Effector CD8-positive, alpha-beta T cell (primary cell): ENCODE data around the gene NUDT4.
"Not testable (repeated sequence)": the region's sequence is repeated elsewhere in the genome, so short reads cannot be mapped to it uniquely, and the experiment has no call there.

Experiments
- DNase-seq: peaks from one replicate; lab custom pipeline; 2025; lab: John Stamatoyannopoulos, UW

NUDT4 gene

GRCh38 chr12:93366422-93366821, 11.3 kb upstream of the NUDT4 start:
- DNase-seq, result no peak

- DNase-seq, result no peak
Observed at GRCh38 chr12:93368766-93369165, 9.0 kb upstream of the NUDT4 start.

- no peak for DNase-seq
Observed at GRCh38 chr12:93369505-93369904, 8.2 kb upstream of the NUDT4 start.

- DNase-seq, result no peak
Observed at GRCh38 chr12:93370947-93371346, 6.8 kb upstream of the NUDT4 start.

GRCh38 chr12:93373961-93374656, 3.6 kb upstream of the NUDT4 start:
- no peak for DNase-seq

- no peak for DNase-seq
Observed at GRCh38 chr12:93375906-93376305, 1.8 kb upstream of the NUDT4 start.

GRCh38 chr12:93376436-93377251, 1.1 kb upstream of the NUDT4 start:
- no peak for DNase-seq

- peak; percentile 33 for DNase-seq
Observed at GRCh38 chr12:93378196-93378997, 672 bp downstream of the NUDT4 start.

- DNase-seq, result no peak
Observed at GRCh38 chr12:93378998-93379325, 1.2 kb downstream of the NUDT4 start.

GRCh38 chr12:93379326-93379980, 1.7 kb downstream of the NUDT4 start:
- DNase-seq, result no peak

- DNase-seq, result no peak
Observed at GRCh38 chr12:93379981-93380361, 2.2 kb downstream of the NUDT4 start.

- DNase-seq, result no peak
Observed at GRCh38 chr12:93380480-93381121, 2.9 kb downstream of the NUDT4 start.

GRCh38 chr12:93381161-93381975, 3.6 kb downstream of the NUDT4 start:
- DNase-seq, result no peak

GRCh38 chr12:93381976-93382437, 4.3 kb downstream of the NUDT4 start:
- DNase-seq, result not testable (repeated sequence)

- no peak for DNase-seq
Observed at GRCh38 chr12:93387780-93388179, 10.1 kb downstream of the NUDT4 start.

GRCh38 chr12:93390031-93390430, 12.3 kb downstream of the NUDT4 start:
- no peak for DNase-seq

GRCh38 chr12:93390549-93391297, 13.0 kb downstream of the NUDT4 start:
- no peak for DNase-seq

- no peak for DNase-seq
Observed at GRCh38 chr12:93393425-93393824, 15.7 kb downstream of the NUDT4 start.

GRCh38 chr12:93397412-93397811, 19.7 kb downstream of the NUDT4 start:
- no peak for DNase-seq
